CD8-positive, alpha-beta memory T cell (primary cell): ENCODE data around the gene TPMT. TPM values are rescaled to one million over a fixed set of nuclear protein-coding genes. Genes with fewer than 3 reads are reported as not detected.

Experiments
- CTCF ChIA-PET: fragments of 350-600 bp; sonication (Branson Sonifier 250); formaldehyde crosslinking; loops from one replicate; lab custom pipeline; 2021; ENCODE audit warnings: antibody characterized with exemption; lab: Charles Lee
- POLR2A ChIA-PET: fragments of 350-600 bp; sonication (Branson Sonifier 250); formaldehyde crosslinking; loops from one replicate; lab custom pipeline; 2021; ENCODE audit warnings: antibody characterized with exemption; lab: Charles Lee
- DNase-seq, 5 donors: peaks; one replicate each; pipeline versions ENCODE4 v3.0.0 to v3.0.0-alpha.2; 2020 to 2022; ENCODE audit warnings: mixed read lengths in 1 of 5
- H3K27ac ChIP-seq: one replicate; pipeline ENCODE4 v1.7.0; 2013; ENCODE audit warnings: low read depth, mild to moderate bottlenecking, low read length, moderate library complexity
- H3K27me3 ChIP-seq: 2 replicates; pipeline ENCODE4 v1.7.0; 2013; ENCODE audit warnings: low read length, mild to moderate bottlenecking; ENCODE audit not compliant: insufficient read depth, poor library complexity, severe bottlenecking
- H3K36me3 ChIP-seq: 2 replicates; pipeline ENCODE4 v1.7.0; 2013; ENCODE audit warnings: mild to moderate bottlenecking, low read length, moderate library complexity; ENCODE audit not compliant: insufficient read depth
- H3K4me1 ChIP-seq: 2 replicates; pipeline ENCODE4 v1.7.0; 2013; ENCODE audit warnings: mild to moderate bottlenecking, low read length, moderate library complexity; ENCODE audit not compliant: insufficient read depth
- H3K4me3 ChIP-seq: 2 replicates; pipeline ENCODE4 v1.7.0; 2013; ENCODE audit warnings: mild to moderate bottlenecking, low read length
- H3K9me3 ChIP-seq: 2 replicates; pipeline ENCODE4 v1.7.0; 2013; ENCODE audit warnings: mild to moderate bottlenecking, low read length
- H3K27ac Mint-ChIP-seq, 8 donors: one replicate each; pipeline ENCODE4 v1.8.0; 2020 to 2021; ENCODE audit warnings: mixed read lengths in 8 of 8, mild to moderate bottlenecking in 6 of 8, inconsistent platforms in 3 of 8, moderate library complexity in 3 of 8
- H3K27me3 Mint-ChIP-seq, 2 donors: one replicate each; pipeline ENCODE4 v1.8.0; 2020 to 2021; ENCODE audit warnings: mixed read lengths in 2 of 2, mild to moderate bottlenecking in 1 of 2, moderate library complexity in 1 of 2
- H3K36me3 Mint-ChIP-seq, 3 donors: one replicate each; pipeline ENCODE4 v1.8.0; 2020 to 2021; ENCODE audit warnings: mixed read lengths in 3 of 3, inconsistent platforms in 1 of 3, mild to moderate bottlenecking in 1 of 3
- H3K4me1 Mint-ChIP-seq, 3 donors: one replicate each; pipeline ENCODE4 v1.8.0; 2020 to 2021; ENCODE audit warnings: mixed read lengths in 3 of 3, inconsistent platforms in 1 of 3, mild to moderate bottlenecking in 1 of 3
- H3K4me3 Mint-ChIP-seq, 7 donors: one replicate each; pipeline ENCODE4 v1.8.0; 2020 to 2021; ENCODE audit warnings: mixed read lengths in 7 of 7, mild to moderate bottlenecking in 6 of 7, moderate library complexity in 4 of 7, inconsistent platforms in 2 of 7
- H3K9me3 Mint-ChIP-seq, 5 donors: one replicate each; pipeline ENCODE4 v1.8.0; 2020 to 2022; ENCODE audit warnings: mixed read lengths in 5 of 5, mild to moderate bottlenecking in 3 of 5, moderate library complexity in 2 of 5, inconsistent platforms in 1 of 5
- polyA plus RNA-seq: library from polyadenylated mRNA; unstranded; fragments of 300-500 nt; fragmentation: Illumina TruSeq; gene quantifications from one replicate; pipeline ENCODE4 v1.2.3, GENCODE V29; 2021
- total RNA-seq, 2 experiments: library from RNA; stranded (reverse); gene quantifications; one replicate each; pipeline ENCODE4 v1.2.3, GENCODE V29; 2021

Gene TPMT
- total and polyA plus RNA-seq, 3 experiments from 2014 or later = 9.1 to 14.9 (median 9.7) TPM

- Mint-ChIP-seq H3K4me3 (no peak overlapping the region), H3K27ac (no peak overlapping the region), H3K36me3 (peaks cover 20 to 80% (median 33%) of the 10 kb centered on the region in 3 donors), H3K27me3 (no peaks in the 10 kb centered on the region), H3K9me3 (no peaks in the 10 kb centered on the region), H3K4me1 (peaks cover 0 to 4% (median 3%) of the 10 kb centered on the region in 3 donors)
- no peak for DNase-seq
- H3K4me1 ChIP-seq = no peaks in the 10 kb centered on the region
- CTCF ChIA-PET = no interaction called here
- POLR2A ChIA-PET = no interaction called here
- no peak overlapping the region for H3K4me3 ChIP-seq
- peaks cover 11% of the 10 kb centered on the region for H3K36me3 ChIP-seq
- no peaks in the 10 kb centered on the region for H3K27me3 ChIP-seq
- H3K9me3 ChIP-seq = no peaks in the 10 kb centered on the region
- H3K27ac ChIP-seq = no peak overlapping the region
Observed at GRCh38 chr6:18139935-18140621, 14.8 kb downstream of the TPMT start.

DNA sequence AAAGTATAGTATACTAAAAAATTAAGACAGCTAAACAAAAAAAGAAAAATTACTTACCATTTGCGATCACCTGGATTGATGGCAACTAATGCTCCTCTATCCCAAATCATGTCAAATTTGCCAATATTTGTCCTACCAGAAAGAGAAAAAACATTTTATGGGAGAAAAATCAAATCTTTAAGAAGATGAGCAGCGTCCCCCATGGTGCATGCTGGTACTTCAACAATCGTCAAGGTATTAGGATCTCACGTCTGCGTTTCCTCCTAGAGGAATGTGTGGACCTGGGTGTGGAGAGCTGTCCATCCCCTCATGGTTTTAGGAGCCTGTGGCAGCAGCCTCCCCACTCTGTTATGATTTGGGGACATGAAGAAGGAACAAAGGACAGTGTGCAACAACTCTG lies 16.0 kb downstream of the TPMT start:
- Mint-ChIP-seq H3K9me3 (no peaks in the 10 kb centered on the region), H3K27ac (no peak overlapping the region), H3K4me1 (peaks cover 0 to 8% (median 4%) of the 10 kb centered on the region in 3 donors), H3K27me3 (no peaks in the 10 kb centered on the region), H3K4me3 (no peak overlapping the region), H3K36me3 (peaks cover 20 to 87% (median 36%) of the 10 kb centered on the region in 3 donors)
- Histone ChIP-seq H3K4me3 (no peak overlapping the region), H3K27ac (no peak overlapping the region), H3K9me3 (no peaks in the 10 kb centered on the region), H3K36me3 (peaks cover 10% of the 10 kb centered on the region), H3K4me1 (no peaks in the 10 kb centered on the region), H3K27me3 (no peaks in the 10 kb centered on the region)
- ChIA-PET CTCF (interaction anchor here (1.1 kb wide), 1 partner anchor 11 kb away, joined by 3 read pairs; no protein-coding TSS in a partner anchor), POLR2A (no interaction called here)
- no peak for DNase-seq

DNA sequence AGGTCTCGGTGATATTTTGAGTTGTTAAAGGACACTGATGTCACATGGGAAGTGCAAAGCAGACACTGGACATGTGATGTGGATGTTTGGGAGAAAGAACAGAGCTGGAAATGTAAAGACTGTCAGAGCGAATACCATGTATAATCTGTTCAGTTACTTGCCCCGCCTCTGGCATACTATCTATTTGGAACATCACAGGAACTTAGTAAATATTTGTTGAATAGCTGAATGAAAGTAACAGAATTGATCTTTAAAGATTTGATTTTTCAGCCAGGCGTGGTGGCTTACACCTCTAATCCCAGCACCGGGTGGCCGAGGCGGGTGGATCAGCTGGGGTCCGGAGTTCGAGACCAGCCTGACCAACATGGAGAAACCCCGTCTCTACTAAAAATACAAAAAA lies 18.6 kb downstream of the TPMT start:
- Mint-ChIP-seq H3K4me1 (peaks cover 0 to 8% (median 4%) of the 10 kb centered on the region in 3 donors), H3K36me3 (peaks cover 3 to 83% (median 31%) of the 10 kb centered on the region in 3 donors), H3K4me3 (no peak overlapping the region), H3K27ac (peak overlapping the region in 1 of 8 donors; percentile 58), H3K9me3 (no peaks in the 10 kb centered on the region), H3K27me3 (no peaks in the 10 kb centered on the region)
- no peaks in the 10 kb centered on the region for H3K36me3 ChIP-seq
- CTCF ChIA-PET = no interaction called here
- no peaks in the 10 kb centered on the region for H3K4me1 ChIP-seq
- POLR2A ChIA-PET = no interaction called here
- no peak overlapping the region for H3K27ac ChIP-seq
- H3K4me3 ChIP-seq = no peak overlapping the region
- H3K27me3 ChIP-seq = no peaks in the 10 kb centered on the region
- no peaks in the 10 kb centered on the region for H3K9me3 ChIP-seq
- DNase-seq = no peak

- H3K4me3 Mint-ChIP-seq = no peak overlapping the region
- no peaks in the 10 kb centered on the region for H3K9me3 Mint-ChIP-seq
- H3K27me3 Mint-ChIP-seq = no peaks in the 10 kb centered on the region
- CTCF ChIA-PET = interaction anchor here (0.5 to 2.6 kb wide), 2 partner anchors 13 to 459 kb away, joined by 3 to 8 read pairs; no protein-coding TSS in a partner anchor
- H3K36me3 Mint-ChIP-seq = peaks cover 3 to 80% (median 29%) of the 10 kb centered on the region in 3 donors
- DNase-seq = no peak
- Histone ChIP-seq H3K4me3 (no peak overlapping the region), H3K36me3 (no peaks in the 10 kb centered on the region), H3K9me3 (no peaks in the 10 kb centered on the region), H3K4me1 (no peaks in the 10 kb centered on the region), H3K27ac (no peak overlapping the region), H3K27me3 (no peaks in the 10 kb centered on the region)
- no peak overlapping the region for H3K27ac Mint-ChIP-seq
- POLR2A ChIA-PET = no interaction called here
- H3K4me1 Mint-ChIP-seq = peaks cover 0 to 8% (median 4%) of the 10 kb centered on the region in 3 donors
Observed at GRCh38 chr6:18135171-18135570, 19.7 kb downstream of the TPMT start.

DNA sequence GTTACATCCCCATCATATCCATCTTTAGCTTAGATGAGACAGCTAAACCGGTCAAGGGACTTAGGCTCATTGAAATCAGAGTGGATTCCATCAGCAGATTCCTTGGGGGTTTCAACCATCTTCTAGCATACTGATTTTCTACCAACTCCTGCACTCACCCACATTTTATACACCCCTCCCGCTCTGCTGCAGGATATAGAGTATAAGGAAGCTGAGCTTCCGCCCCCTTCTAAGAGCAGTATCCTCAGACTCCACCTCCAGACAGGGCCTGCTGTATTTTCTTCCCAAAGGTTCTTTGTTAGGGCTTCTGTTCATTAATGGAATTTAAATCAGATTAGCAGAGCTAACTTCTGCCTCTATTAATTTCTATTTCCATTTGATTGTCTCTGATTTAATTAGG lies 22.5 kb downstream of the TPMT start:
- Mint-ChIP-seq H3K9me3 (no peaks in the 10 kb centered on the region), H3K4me1 (peaks cover 0 to 8% (median 4%) of the 10 kb centered on the region in 3 donors), H3K36me3 (peaks cover 0 to 69% (median 26%) of the 10 kb centered on the region in 3 donors), H3K4me3 (no peak overlapping the region), H3K27me3 (no peaks in the 10 kb centered on the region), H3K27ac (no peak overlapping the region)
- CTCF ChIA-PET = interaction anchor here (2.6 kb wide), 1 partner anchor 11 kb away, joined by 8 read pairs; no protein-coding TSS in a partner anchor
- POLR2A ChIA-PET = no interaction called here
- Histone ChIP-seq H3K4me1 (no peaks in the 10 kb centered on the region), H3K27me3 (no peaks in the 10 kb centered on the region), H3K36me3 (no peaks in the 10 kb centered on the region), H3K27ac (no peak overlapping the region), H3K4me3 (no peak overlapping the region), H3K9me3 (no peaks in the 10 kb centered on the region)
- DNase-seq = no peak

- Mint-ChIP-seq H3K27ac (no peak overlapping the region), H3K4me1 (peaks cover 6 to 18% (median 12%) of the 10 kb centered on the region in 3 donors), H3K36me3 (peaks cover 3 to 23% (median 5%) of the 10 kb centered on the region in 3 donors), H3K4me3 (no peak overlapping the region), H3K9me3 (no peaks in the 10 kb centered on the region), H3K27me3 (peaks cover 0 to 8% of the 10 kb centered on the region in 2 donors)
- ChIA-PET POLR2A (no interaction called here), CTCF (no interaction called here)
- Histone ChIP-seq H3K4me3 (no peak overlapping the region), H3K27ac (no peak overlapping the region), H3K27me3 (no peaks in the 10 kb centered on the region), H3K36me3 (no peaks in the 10 kb centered on the region), H3K9me3 (no peaks in the 10 kb centered on the region), H3K4me1 (no peaks in the 10 kb centered on the region)
- DNase-seq = no peak
Observed at GRCh38 chr6:18126121-18126520, 28.8 kb downstream of the TPMT start.

DNA sequence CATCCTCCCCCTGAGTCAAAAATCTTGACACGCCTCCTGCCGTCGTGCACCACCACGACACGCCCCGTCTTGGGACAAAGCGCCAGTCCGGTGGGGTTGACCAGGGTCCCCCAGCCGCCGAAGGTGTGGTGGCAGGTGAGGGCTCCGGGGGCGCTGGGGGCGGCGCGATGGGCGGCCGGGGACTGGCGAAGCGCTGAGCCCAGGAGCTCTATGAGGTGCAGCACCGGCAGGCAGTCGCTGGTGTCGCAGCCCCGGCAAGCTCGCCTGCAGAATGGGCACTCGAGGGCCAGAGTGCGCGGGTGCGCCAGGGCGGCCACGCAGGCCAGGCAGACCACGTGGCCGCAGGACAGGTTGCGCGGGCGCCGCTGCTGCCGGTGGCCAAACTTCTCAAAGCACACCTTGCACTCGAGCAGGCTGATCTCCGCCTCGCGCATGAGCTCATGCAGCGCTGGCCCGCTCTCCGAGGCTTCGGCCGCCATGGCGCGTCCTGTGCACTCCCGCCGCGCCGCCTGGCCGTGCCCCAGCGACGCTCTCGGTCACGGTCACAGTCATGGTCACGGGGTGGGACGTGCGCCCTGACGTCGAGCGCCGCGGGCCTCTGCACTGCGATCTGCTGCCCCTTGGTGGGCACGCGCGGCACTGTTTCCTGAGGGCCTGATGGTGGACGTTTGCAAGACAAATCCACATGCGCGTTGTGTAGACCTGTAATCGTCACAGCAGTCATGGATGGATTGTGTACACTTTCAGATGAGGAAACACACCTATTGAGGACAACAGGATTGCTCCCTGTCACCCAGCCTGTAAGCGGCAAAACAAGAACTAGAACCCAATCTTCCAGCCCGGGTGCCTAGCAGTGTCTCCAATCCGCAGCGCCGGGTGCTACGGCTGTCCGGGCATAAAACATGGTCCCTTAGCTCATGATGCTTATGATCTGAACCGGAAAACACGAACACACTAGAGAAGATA lies 32.5 kb downstream of the TPMT start, which contains the start of gene NHLRC1:
NHLRC1 (minus strand) TSS at position 550 of the 966 bp plus-strand sequence; CDS start at position 479, 71 bp downstream.
- Mint-ChIP-seq H3K27me3 (peaks cover 3 to 10% of the 10 kb centered on the region in 2 donors), H3K9me3 (peaks cover 0 to 3% (median 0%) of the 10 kb centered on the region in 5 donors), H3K27ac (peak within 1 kb of the TSS in 6 of 8 donors; percentile 15 to 87 (median 44)), H3K4me1 (peaks cover 6 to 19% (median 14%) of the 10 kb centered on the region in 3 donors), H3K36me3 (peaks cover 1 to 14% (median 1%) of the 10 kb centered on the region in 3 donors), H3K4me3 (peak within 1 kb of the TSS; percentile 30 to 92 (median 86))
- peak within 1 kb of the TSS; percentile 43 for H3K4me3 ChIP-seq
- no peaks in the 10 kb centered on the region for H3K4me1 ChIP-seq
- no peaks in the 10 kb centered on the region for H3K27me3 ChIP-seq
- H3K9me3 ChIP-seq = no peaks in the 10 kb centered on the region
- DNase-seq = peak; percentile 42 to 79 (median 59)
- ChIA-PET CTCF (interaction anchor here (0.7 to 1.3 kb wide), 2 partner anchors 11 to 29 kb away, joined by 3 to 8 read pairs; no protein-coding TSS in a partner anchor), POLR2A (interaction anchor here (1.0 kb wide), 1 partner anchor 416 kb away, joined by 3 read pairs; the partner anchor contains the start of gene NUP153)
- H3K27ac ChIP-seq = no peak within 1 kb of the TSS
- H3K36me3 ChIP-seq = no peaks in the 10 kb centered on the region
